K562 (cell line): Measurements from ENCODE around the gene WT1. TPM values are rescaled to one million over a fixed set of nuclear protein-coding genes. Genes with fewer than 3 reads are reported as not detected.
A peak's percentile ranks its signal among the peaks of the same experiment; 100 is the strongest.

Experiments used
- ARID1B ChIP-seq: fragments of 450-650 bp; IDR thresholded peaks from 2 replicates; pipeline ENCODE4 v1.6.1; 2016; ENCODE audit warnings: antibody characterized with exemption, mild to moderate bottlenecking, inconsistent platforms
- ATF1 ChIP-seq, 2 experiments: fragments of 450-650 bp in 1 of 2; IDR thresholded peaks; 2 replicates each; pipeline ENCODE4 v1.6.1; 2016; ENCODE audit warnings: missing compliant biosample characterization in 1 of 2, missing genetic modification characterization in 1 of 2
- ATF7 ChIP-seq: fragments of 450-650 bp; IDR thresholded peaks from 2 replicates; pipeline ENCODE4 v1.7.1; 2014; ENCODE audit warnings: mild to moderate bottlenecking, moderate library complexity
- CREM ChIP-seq: IDR thresholded peaks from 2 replicates; pipeline ENCODE4 v1.6.1; 2014; ENCODE audit warnings: antibody characterized with exemption, low read depth
- CSDE1 ChIP-seq, 2 experiments: fragments of 450-650 bp; IDR thresholded peaks; 2 replicates each; pipeline ENCODE4 v1.6.1; 2016; ENCODE audit warnings: mild to moderate bottlenecking in 1 of 2
- EP400 ChIP-seq: fragments of 450-650 bp; IDR thresholded peaks from 2 replicates; pipeline ENCODE4 v1.6.1; 2017; ENCODE audit warnings: antibody characterized with exemption, mild to moderate bottlenecking, moderate library complexity
- ETV1 ChIP-seq: fragments of 450-650 bp; conservative IDR thresholded peaks from 2 replicates; pipeline ENCODE4 v1.6.1; 2016; ENCODE audit warnings: missing genetic modification characterization, control low read depth, low read depth, missing compliant biosample characterization
- GABPB1 ChIP-seq: sonication (generic); formaldehyde crosslinking; IDR thresholded peaks from 2 replicates; pipeline ENCODE4 v1.8.0; 2022; ENCODE audit warnings: mild to moderate bottlenecking, missing genetic modification reagents
- HNRNPUL1 ChIP-seq: fragments of 200-400 bp; formaldehyde crosslinking; IDR thresholded peaks from 2 replicates; pipeline ENCODE4 v1.6.1; 2017; ENCODE audit warnings: low read length
- SNRNP70 ChIP-seq: fragments of 200-400 bp; formaldehyde crosslinking; optimal IDR thresholded peaks from 2 replicates; pipeline ENCODE3; 2017; ENCODE audit warnings: low read depth, low read length
- SPI1 ChIP-seq: IDR thresholded peaks from 2 replicates; pipeline ENCODE4 v1.6.1; 2011; ENCODE audit warnings: low read depth, low read length, control low read depth, borderline replicate concordance
- polyA plus RNA-seq, 8 experiments: library from polyadenylated mRNA; depleted of rRNA in 4 of 8; stranded (reverse) in 5 of 8; unstranded in 3 of 8; fragments of >200 nt; fragmentation: Nextera tagmentation in 2 of 8; fragmentation: Illumina TruSeq in 1 of 8; extraction: Ambion mirVana in 2 of 8; extraction: Trizol in 1 of 8; gene quantifications; 2 replicates each; pipeline versions ENCODE4 v1.2.1 to v1.2.3, GENCODE V29; 2011 to 2014; ENCODE audit warnings: inconsistent platforms in 1 of 8, missing spikeins in 1 of 8
- total RNA-seq, 7 experiments: library from RNA; depleted of rRNA in 6 of 7; stranded (reverse); fragments of >200 nt in 6 of 7; fragmentation: Illumina TruSeq in 2 of 7; extraction: Trizol in 2 of 7; gene quantifications; 2 replicates each; pipeline versions ENCODE4 v1.2.1 to v1.2.3, GENCODE V29; 2011 to 2021; ENCODE audit warnings: low replicate concordance in 1 of 7
- TF ChIP-seq, protein P1 (sequence below): fragments of 450-650 bp; IDR thresholded peaks from 2 replicates; pipeline ENCODE4 v1.6.1; 2016; ENCODE audit warnings: mild to moderate bottlenecking, moderate library complexity
- TF ChIP-seq, protein P2 (sequence below): sonication (generic); formaldehyde crosslinking; IDR thresholded peaks from 2 replicates; pipeline ENCODE4 v1.8.0; 2022; ENCODE audit warnings: mild to moderate bottlenecking, missing genetic modification reagents
- TF ChIP-seq, protein P3 (sequence below), 2 experiments: fragments of 450-650 bp in 1 of 2; sonication (generic) in 1 of 2; formaldehyde crosslinking in 1 of 2; IDR thresholded peaks in 1 of 2; conservative IDR thresholded peaks in 1 of 2; 2 replicates each; pipeline versions ENCODE4 v1.6.1 to v1.8.1; 2016 to 2023; ENCODE audit warnings: mild to moderate bottlenecking in 2 of 2, moderate library complexity in 2 of 2, inconsistent platforms in 1 of 2, missing genetic modification reagents in 1 of 2

The WT1 gene
- total and polyA plus RNA-seq, 9 of the 15 experiments (the other 6 are each of a cell fraction or from before 2014, with no cell fraction given) = 7.1 to 33.8 (median 19.4) TPM

DNA sequence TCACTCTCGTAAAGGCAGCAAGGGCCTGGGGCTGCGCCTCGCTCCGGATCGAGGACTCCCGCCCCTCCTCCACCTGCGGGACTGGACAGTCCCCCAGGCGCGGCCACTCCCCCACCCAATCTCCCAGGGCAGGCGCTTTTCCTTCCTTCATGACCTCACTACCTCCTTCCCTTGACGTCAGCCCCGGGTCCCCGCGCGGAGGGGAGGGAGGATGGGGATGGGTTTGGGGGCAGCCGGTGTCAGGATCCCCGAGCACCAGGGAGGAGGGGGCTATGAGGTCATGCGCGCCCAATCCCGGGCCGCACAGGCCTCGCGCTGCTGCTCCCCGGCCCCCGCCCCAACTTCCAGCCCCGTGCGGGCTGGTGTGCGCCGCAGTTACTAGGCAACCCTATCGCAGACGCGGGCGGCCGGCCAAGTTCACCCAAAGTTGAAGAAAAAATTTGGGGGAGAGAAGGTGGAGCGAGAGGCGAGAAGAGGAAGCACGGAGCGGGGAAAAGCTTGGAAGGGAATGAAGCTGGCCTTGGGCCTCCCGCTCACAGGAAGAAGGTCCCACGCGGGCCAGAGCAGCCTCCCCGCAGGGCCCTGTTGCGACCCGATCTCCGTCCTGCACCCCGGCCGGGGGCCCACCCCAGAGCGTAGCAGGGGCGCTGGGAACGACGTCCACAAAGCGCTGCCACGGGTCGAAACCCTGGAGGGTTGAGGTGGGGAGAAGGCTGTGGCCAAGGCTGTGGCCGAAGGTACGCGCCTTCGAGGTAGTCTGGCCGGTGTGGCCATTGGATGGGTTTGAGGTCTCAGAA, 8.3 kb downstream of the WT1 start (continued):
- TF ChIP-seq, protein P1, sequence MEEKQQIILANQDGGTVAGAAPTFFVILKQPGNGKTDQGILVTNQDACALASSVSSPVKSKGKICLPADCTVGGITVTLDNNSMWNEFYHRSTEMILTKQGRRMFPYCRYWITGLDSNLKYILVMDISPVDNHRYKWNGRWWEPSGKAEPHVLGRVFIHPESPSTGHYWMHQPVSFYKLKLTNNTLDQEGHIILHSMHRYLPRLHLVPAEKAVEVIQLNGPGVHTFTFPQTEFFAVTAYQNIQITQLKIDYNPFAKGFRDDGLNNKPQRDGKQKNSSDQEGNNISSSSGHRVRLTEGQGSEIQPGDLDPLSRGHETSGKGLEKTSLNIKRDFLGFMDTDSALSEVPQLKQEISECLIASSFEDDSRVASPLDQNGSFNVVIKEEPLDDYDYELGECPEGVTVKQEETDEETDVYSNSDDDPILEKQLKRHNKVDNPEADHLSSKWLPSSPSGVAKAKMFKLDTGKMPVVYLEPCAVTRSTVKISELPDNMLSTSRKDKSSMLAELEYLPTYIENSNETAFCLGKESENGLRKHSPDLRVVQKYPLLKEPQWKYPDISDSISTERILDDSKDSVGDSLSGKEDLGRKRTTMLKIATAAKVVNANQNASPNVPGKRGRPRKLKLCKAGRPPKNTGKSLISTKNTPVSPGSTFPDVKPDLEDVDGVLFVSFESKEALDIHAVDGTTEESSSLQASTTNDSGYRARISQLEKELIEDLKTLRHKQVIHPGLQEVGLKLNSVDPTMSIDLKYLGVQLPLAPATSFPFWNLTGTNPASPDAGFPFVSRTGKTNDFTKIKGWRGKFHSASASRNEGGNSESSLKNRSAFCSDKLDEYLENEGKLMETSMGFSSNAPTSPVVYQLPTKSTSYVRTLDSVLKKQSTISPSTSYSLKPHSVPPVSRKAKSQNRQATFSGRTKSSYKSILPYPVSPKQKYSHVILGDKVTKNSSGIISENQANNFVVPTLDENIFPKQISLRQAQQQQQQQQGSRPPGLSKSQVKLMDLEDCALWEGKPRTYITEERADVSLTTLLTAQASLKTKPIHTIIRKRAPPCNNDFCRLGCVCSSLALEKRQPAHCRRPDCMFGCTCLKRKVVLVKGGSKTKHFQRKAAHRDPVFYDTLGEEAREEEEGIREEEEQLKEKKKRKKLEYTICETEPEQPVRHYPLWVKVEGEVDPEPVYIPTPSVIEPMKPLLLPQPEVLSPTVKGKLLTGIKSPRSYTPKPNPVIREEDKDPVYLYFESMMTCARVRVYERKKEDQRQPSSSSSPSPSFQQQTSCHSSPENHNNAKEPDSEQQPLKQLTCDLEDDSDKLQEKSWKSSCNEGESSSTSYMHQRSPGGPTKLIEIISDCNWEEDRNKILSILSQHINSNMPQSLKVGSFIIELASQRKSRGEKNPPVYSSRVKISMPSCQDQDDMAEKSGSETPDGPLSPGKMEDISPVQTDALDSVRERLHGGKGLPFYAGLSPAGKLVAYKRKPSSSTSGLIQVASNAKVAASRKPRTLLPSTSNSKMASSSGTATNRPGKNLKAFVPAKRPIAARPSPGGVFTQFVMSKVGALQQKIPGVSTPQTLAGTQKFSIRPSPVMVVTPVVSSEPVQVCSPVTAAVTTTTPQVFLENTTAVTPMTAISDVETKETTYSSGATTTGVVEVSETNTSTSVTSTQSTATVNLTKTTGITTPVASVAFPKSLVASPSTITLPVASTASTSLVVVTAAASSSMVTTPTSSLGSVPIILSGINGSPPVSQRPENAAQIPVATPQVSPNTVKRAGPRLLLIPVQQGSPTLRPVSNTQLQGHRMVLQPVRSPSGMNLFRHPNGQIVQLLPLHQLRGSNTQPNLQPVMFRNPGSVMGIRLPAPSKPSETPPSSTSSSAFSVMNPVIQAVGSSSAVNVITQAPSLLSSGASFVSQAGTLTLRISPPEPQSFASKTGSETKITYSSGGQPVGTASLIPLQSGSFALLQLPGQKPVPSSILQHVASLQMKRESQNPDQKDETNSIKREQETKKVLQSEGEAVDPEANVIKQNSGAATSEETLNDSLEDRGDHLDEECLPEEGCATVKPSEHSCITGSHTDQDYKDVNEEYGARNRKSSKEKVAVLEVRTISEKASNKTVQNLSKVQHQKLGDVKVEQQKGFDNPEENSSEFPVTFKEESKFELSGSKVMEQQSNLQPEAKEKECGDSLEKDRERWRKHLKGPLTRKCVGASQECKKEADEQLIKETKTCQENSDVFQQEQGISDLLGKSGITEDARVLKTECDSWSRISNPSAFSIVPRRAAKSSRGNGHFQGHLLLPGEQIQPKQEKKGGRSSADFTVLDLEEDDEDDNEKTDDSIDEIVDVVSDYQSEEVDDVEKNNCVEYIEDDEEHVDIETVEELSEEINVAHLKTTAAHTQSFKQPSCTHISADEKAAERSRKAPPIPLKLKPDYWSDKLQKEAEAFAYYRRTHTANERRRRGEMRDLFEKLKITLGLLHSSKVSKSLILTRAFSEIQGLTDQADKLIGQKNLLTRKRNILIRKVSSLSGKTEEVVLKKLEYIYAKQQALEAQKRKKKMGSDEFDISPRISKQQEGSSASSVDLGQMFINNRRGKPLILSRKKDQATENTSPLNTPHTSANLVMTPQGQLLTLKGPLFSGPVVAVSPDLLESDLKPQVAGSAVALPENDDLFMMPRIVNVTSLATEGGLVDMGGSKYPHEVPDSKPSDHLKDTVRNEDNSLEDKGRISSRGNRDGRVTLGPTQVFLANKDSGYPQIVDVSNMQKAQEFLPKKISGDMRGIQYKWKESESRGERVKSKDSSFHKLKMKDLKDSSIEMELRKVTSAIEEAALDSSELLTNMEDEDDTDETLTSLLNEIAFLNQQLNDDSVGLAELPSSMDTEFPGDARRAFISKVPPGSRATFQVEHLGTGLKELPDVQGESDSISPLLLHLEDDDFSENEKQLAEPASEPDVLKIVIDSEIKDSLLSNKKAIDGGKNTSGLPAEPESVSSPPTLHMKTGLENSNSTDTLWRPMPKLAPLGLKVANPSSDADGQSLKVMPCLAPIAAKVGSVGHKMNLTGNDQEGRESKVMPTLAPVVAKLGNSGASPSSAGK = peak; percentile 56; the same call in 1 of the 2 replicates
- TF ChIP-seq GABPB1 (CRISPR knock-in tag) (peak; percentile 57; the same call in 1 of the 2 replicates), CREM (peak; percentile 92), CSDE1 (IDR thresholded peaks at IDR 0.05) (no peak), ARID1B (peak; percentile 14; the same call in 1 of the 2 replicates), ETV1 (tag) (no peak), HNRNPUL1 (no peak), EP400 (0 out of 2 replicates have a peak, but pooled peaks have one; percentile 20), SPI1 (no peak), ATF1 (CRISPR knock-in tag; IDR thresholded peaks at IDR 0.05) (no peak), ATF1 (tag; IDR thresholded peaks at IDR 0.05) (peak; percentile 85), SNRNP70 (no peak), ATF7 (peak; percentile 97)
- TF ChIP-seq, protein P2, sequence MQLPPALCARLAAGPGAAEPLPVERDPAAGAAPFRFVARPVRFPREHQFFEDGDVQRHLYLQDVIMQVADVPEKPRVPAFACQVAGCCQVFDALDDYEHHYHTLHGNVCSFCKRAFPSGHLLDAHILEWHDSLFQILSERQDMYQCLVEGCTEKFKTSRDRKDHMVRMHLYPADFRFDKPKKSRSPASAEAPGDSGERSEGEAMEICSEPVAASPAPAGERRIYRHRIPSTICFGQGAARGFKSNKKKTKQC (CRISPR knock-in tag) = no peak
- TF ChIP-seq, protein P3, sequence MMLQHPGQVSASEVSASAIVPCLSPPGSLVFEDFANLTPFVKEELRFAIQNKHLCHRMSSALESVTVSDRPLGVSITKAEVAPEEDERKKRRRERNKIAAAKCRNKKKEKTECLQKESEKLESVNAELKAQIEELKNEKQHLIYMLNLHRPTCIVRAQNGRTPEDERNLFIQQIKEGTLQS (IDR thresholded peaks at IDR 0.05) = peak; percentile 69
- TF ChIP-seq, protein P3 (CRISPR knock-in tag; conservative IDR thresholded peaks at IDR 0.05) = no peak
